HepG2 (cell line): ENCODE data around the gene SPNS3. TPM values are rescaled to one million over a fixed set of nuclear protein-coding genes. Genes with fewer than 3 reads are reported as not detected.

ENCODE experiments used
- ATAC-seq: fragments of 200-7000 bp; cut with Tn5 transposase; 3 replicates; pipeline ENCODE4 v1.9.1; 2020; ENCODE audit warnings: mild to moderate bottlenecking, moderate library complexity
- BruUV-seq: library from RNA; stranded (reverse); fragments of 400-500 nt; replicated peaks from 2 replicates; lab custom pipeline; 2021; lab: Mats Ljungman, UMichigan
- CTCF ChIA-PET: fragments of 300-600 bp; formaldehyde crosslinking; extraction: SDS; loops from one replicate; lab custom pipeline; 2021; ENCODE audit warnings: low total read pairs, inconsistent platforms, low intra/inter-chr PET ratio; lab: Yijun Ruan, JAX
- POLR2A ChIA-PET: fragments of 350-600 bp; sonication (Branson Sonifier 250); formaldehyde crosslinking; loops from one replicate; lab custom pipeline; 2020; ENCODE audit warnings: antibody characterized with exemption, inconsistent platforms; lab: Yijun Ruan, JAX
- DNase-seq: peaks from one replicate; pipeline ENCODE4 v3.0.0-alpha.2; 2015; ENCODE audit warnings: low spot score
- FAIRE-seq: peaks from 3 replicates; lab custom pipeline; 2011; peaks lifted over from hg19 to GRCh38; lab: Jason Lieb, UNC
- H2AFZ ChIP-seq: one replicate; pipeline ENCODE4 v1.6.1; 2011; ENCODE audit warnings: low read length, inconsistent platforms
- H3K27ac ChIP-seq: fragments of 300-600 bp; 3 replicates; pipeline ENCODE4 v1.8.0; 2011; ENCODE audit warnings: mixed run types, mild to moderate bottlenecking, mixed read lengths, low read length, inconsistent platforms; ENCODE audit not compliant: insufficient read depth; ENCODE audit errors: extremely low read length
- H3K27me3 ChIP-seq, 2 experiments: fragments of 200-600 bp in 1 of 2; 2 replicates in 1 of 2; 3 replicates in 1 of 2; pipeline versions ENCODE4 v1.6.0 to v1.8.0; 2011; ENCODE audit warnings: low read length in 2 of 2, mild to moderate bottlenecking in 2 of 2, moderate library complexity in 2 of 2, inconsistent platforms in 1 of 2; ENCODE audit not compliant: insufficient read depth in 2 of 2, control insufficient read depth in 1 of 2
- H3K36me3 ChIP-seq, 2 experiments: fragments of 200-600 bp in 1 of 2; replicated peaks in 1 of 2; 2 replicates in 1 of 2; 3 replicates in 1 of 2; pipeline versions ENCODE4 v1.5.1 to v1.8.0; 2011; ENCODE audit warnings: low read length in 2 of 2, inconsistent platforms in 1 of 2; ENCODE audit not compliant: insufficient read depth in 2 of 2, control insufficient read depth in 1 of 2
- H3K4me1 ChIP-seq: 2 replicates; pipeline ENCODE4 v1.5.1; 2012; ENCODE audit warnings: low read length, inconsistent platforms; ENCODE audit not compliant: insufficient read depth
- H3K4me2 ChIP-seq: 2 replicates; pipeline ENCODE4 v1.6.0; 2011; ENCODE audit warnings: low read depth, low read length, inconsistent platforms
- H3K4me3 ChIP-seq, 3 experiments: fragments of 200-600 bp in 1 of 3; sonication (generic), shearing (Covaris generic) in 1 of 3; replicated peaks in 1 of 3; 2 replicates each; pipeline ENCODE4 v1.5.1; 2011 to 2016; ENCODE audit warnings: low read length in 3 of 3, inconsistent platforms in 2 of 3, low read depth in 2 of 3, mild to moderate bottlenecking in 2 of 3, control low read depth in 1 of 3, mixed read lengths in 1 of 3; ENCODE audit not compliant: insufficient read depth in 1 of 3
- H3K79me2 ChIP-seq: one replicate; pipeline ENCODE4 v1.6.1; 2011; ENCODE audit warnings: low read length, inconsistent platforms; ENCODE audit not compliant: insufficient read depth
- H3K9ac ChIP-seq: 2 replicates; pipeline ENCODE4 v1.6.0; 2011; ENCODE audit warnings: mild to moderate bottlenecking, low read depth, low read length, inconsistent platforms; ENCODE audit not compliant: insufficient read depth
- H3K9me3 ChIP-seq: 2 replicates; pipeline ENCODE4 v1.5.1; 2012; ENCODE audit warnings: mild to moderate bottlenecking, low read length
- H4K20me1 ChIP-seq: 2 replicates; pipeline ENCODE4 v1.6.0; 2011; ENCODE audit warnings: inconsistent platforms, mild to moderate bottlenecking, low read length, moderate library complexity; ENCODE audit not compliant: insufficient read depth
- ATF2 ChIP-seq: sonication (generic); formaldehyde crosslinking; IDR thresholded peaks from 2 replicates; pipeline ENCODE4 v1.4.0; 2020; ENCODE audit warnings: missing genetic modification reagents
- CEBPB ChIP-seq: IDR thresholded peaks from 2 replicates; pipeline ENCODE4 v1.6.1; 2011; ENCODE audit warnings: low read depth, low read length, improper control_type of control experiment, borderline replicate concordance
- FOXO1 ChIP-seq: sonication (generic); formaldehyde crosslinking; IDR thresholded peaks from 2 replicates; pipeline ENCODE4 v1.4.0; 2020; ENCODE audit warnings: missing genetic modification reagents
- HOXA3 ChIP-seq: sonication (generic); formaldehyde crosslinking; IDR thresholded peaks from 2 replicates; pipeline ENCODE4 v1.5.0; 2020; ENCODE audit warnings: missing genetic modification reagents
- KDM2A ChIP-seq: sonication (generic); formaldehyde crosslinking; IDR thresholded peaks from 2 replicates; pipeline ENCODE4 v1.4.0; 2020; ENCODE audit warnings: low read depth, missing genetic modification reagents, borderline replicate concordance
- MXD4 ChIP-seq: IDR thresholded peaks from 2 replicates; pipeline ENCODE4 v1.6.1; 2016; ENCODE audit warnings: mild to moderate bottlenecking, missing biosample characterization, missing genetic modification reagents
- NFE2L2 ChIP-seq: fragments of 150-350 bp; IDR thresholded peaks from 2 replicates; pipeline ENCODE4 v1.6.1; 2014; ENCODE audit warnings: low read length
- NFKBIZ ChIP-seq: IDR thresholded peaks from 2 replicates; pipeline ENCODE4 v1.6.1; 2018; ENCODE audit warnings: missing genetic modification reagents, missing compliant biosample characterization
- POLR2A ChIP-seq, 2 experiments: IDR thresholded peaks; 2 replicates each; pipeline ENCODE4 v1.6.1; 2011; ENCODE audit warnings: low read depth in 2 of 2, low read length in 2 of 2, mild to moderate bottlenecking in 1 of 2, moderate library complexity in 1 of 2; ENCODE audit not compliant: insufficient read depth in 1 of 2
- POLR2G ChIP-seq: fragments of 200-400 bp; formaldehyde crosslinking; IDR thresholded peaks from 2 replicates; pipeline ENCODE4 v1.6.1; 2018; ENCODE audit warnings: mild to moderate bottlenecking, low read depth, low read length, moderate library complexity
- RBM22 ChIP-seq: fragments of 200-400 bp; formaldehyde crosslinking; optimal IDR thresholded peaks from 2 replicates; pipeline ENCODE3; 2017; ENCODE audit warnings: mild to moderate bottlenecking, low read length, moderate library complexity
- RELA ChIP-seq: sonication (generic); formaldehyde crosslinking; IDR thresholded peaks from 2 replicates; pipeline ENCODE4 v1.4.0; 2020; ENCODE audit warnings: missing genetic modification reagents
- RFXAP ChIP-seq: sonication (generic); formaldehyde crosslinking; IDR thresholded peaks from 2 replicates; pipeline ENCODE4 v1.4.0; 2020; ENCODE audit warnings: missing genetic modification reagents, borderline replicate concordance
- SSRP1 ChIP-seq: IDR thresholded peaks from 2 replicates; pipeline ENCODE4 v1.6.1; 2016; ENCODE audit warnings: control low read depth
- TOE1 ChIP-seq: sonication (generic); formaldehyde crosslinking; IDR thresholded peaks from 2 replicates; pipeline ENCODE4 v1.4.0; 2020; ENCODE audit warnings: mild to moderate bottlenecking, missing genetic modification reagents
- ZNF20 ChIP-seq: sonication (generic); formaldehyde crosslinking; IDR thresholded peaks from 2 replicates; pipeline ENCODE4 v1.4.0; 2020; ENCODE audit warnings: mild to moderate bottlenecking, moderate library complexity, missing genetic modification reagents
- ZNF333 ChIP-seq: sonication (generic); formaldehyde crosslinking; IDR thresholded peaks from 2 replicates; pipeline ENCODE4 v1.4.0; 2020; ENCODE audit warnings: mild to moderate bottlenecking, missing genetic modification reagents, borderline replicate concordance
- ZNF441 ChIP-seq: sonication (generic); formaldehyde crosslinking; IDR thresholded peaks from 2 replicates; pipeline ENCODE4 v1.7.0; 2021; ENCODE audit warnings: missing genetic modification reagents, borderline replicate concordance
- ZNF543 ChIP-seq: sonication (generic); formaldehyde crosslinking; IDR thresholded peaks from 2 replicates; pipeline ENCODE4 v1.4.0; 2020; ENCODE audit warnings: mild to moderate bottlenecking, missing genetic modification reagents
- ZNF558 ChIP-seq: sonication (generic); formaldehyde crosslinking; IDR thresholded peaks from 2 replicates; pipeline ENCODE4 v1.9.0; 2022; ENCODE audit warnings: mild to moderate bottlenecking, missing genetic modification reagents, borderline replicate concordance
- WGBS: methylation state at CpG from one replicate; pipeline ENCODE4 v1.1.6; 2017; ENCODE audit warnings: low lambda C conversion rate; 5-methylcytosine and 5-hydroxymethylcytosine counted together
- in situ Hi-C: cut with HindIII; loops from 2 replicates; pipeline ENCODE4 v1.10.0; 2017; ENCODE audit warnings: low pct_unique_long_range_greater_than_20kb; ENCODE audit not compliant: extremely low pct_ligation_motif_present
- intact Hi-C: fragments of 100-400 bp; cut with micrococcal nuclease; formaldehyde crosslinking; loops from one replicate; pipeline ENCODE4 v1.10.0; 2022; ENCODE audit not compliant: unreplicated experiment
- polyA plus RNA-seq, 8 experiments: library from polyadenylated mRNA; depleted of rRNA in 3 of 8; stranded (reverse) in 7 of 8; unstranded in 1 of 8; fragments of >200 nt; fragmentation: Illumina TruSeq in 4 of 8; extraction: Trizol in 4 of 8; gene quantifications; 2 replicates each; pipeline versions ENCODE4 v1.2.1 to v1.2.3, GENCODE V29; 2011 to 2016; ENCODE audit warnings: low read depth in 4 of 8, missing spikeins in 1 of 8, mixed read lengths in 1 of 8; ENCODE audit not compliant: insufficient read depth in 1 of 8
- total RNA-seq, 5 experiments: library from RNA; depleted of rRNA; stranded (reverse); fragments of >200 nt; fragmentation: Illumina TruSeq; extraction: Trizol; gene quantifications; 2 replicates each; pipeline ENCODE4 v1.2.3, GENCODE V29; 2016; ENCODE audit warnings: low read depth in 1 of 5
- TF ChIP-seq, protein P1 (sequence below): conservative IDR thresholded peaks from 2 replicates; pipeline ENCODE4 v1.6.1; 2018; ENCODE audit warnings: missing genetic modification reagents

Gene SPNS3
- total and polyA plus RNA-seq, 2 of the 13 experiments (the other 11 are each of a cell fraction or from before 2014, with no cell fraction given), result not detected

DNA sequence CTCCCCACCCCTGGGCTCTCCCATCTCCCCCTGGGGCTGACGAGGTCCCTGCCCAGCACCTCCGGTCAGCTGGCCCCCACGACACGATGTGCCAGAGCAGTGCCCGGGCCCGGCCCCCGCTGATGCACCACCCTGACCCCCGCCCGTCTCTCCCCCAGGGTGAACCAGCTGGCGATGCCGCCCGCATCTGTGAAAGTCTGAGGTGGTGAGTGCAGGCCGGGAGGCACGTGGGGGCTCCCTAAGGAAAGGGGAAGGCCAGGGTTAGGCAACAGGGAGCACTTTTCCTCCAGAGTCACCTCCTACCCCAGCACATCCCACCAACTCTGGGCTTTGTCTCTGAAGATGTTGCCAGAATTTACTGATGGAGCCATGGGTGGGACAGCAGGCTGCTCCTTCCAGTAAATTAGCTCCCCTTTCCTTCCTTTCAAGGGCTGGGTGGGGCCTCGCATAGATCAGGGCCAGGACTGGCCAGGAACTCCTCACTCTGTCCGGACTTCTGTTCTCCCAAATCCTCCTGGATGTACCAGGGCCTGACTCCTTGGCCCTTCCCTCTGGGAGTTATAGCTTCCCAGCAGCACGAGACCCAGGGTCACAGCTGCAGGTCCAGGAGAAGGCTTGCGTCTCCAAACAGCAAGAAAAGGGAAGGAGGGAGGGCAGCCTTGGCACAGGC lies 103.1 kb downstream of the SPNS3 start:
- ATAC-seq, result no peak
- TF ChIP-seq NFKBIZ (CRISPR knock-in tag), result no peak
- no peak for TF ChIP-seq RFXAP (CRISPR knock-in tag)
- peak; percentile 36; the same call in 1 of the 2 replicates for TF ChIP-seq POLR2G
- TF ChIP-seq KDM2A (CRISPR knock-in tag), result peak; percentile 25; the same call in 1 of the 2 replicates
- no peak for TF ChIP-seq ZNF20
- TF ChIP-seq NFE2L2, result no peak
- 0 out of 2 replicates have a peak, but pooled peaks have one; percentile 8 for TF ChIP-seq SSRP1 (CRISPR knock-in tag)
- TF ChIP-seq ZNF543, result no peak
- no peak for TF ChIP-seq ZNF558 (CRISPR knock-in tag)
- TF ChIP-seq, protein P1, sequence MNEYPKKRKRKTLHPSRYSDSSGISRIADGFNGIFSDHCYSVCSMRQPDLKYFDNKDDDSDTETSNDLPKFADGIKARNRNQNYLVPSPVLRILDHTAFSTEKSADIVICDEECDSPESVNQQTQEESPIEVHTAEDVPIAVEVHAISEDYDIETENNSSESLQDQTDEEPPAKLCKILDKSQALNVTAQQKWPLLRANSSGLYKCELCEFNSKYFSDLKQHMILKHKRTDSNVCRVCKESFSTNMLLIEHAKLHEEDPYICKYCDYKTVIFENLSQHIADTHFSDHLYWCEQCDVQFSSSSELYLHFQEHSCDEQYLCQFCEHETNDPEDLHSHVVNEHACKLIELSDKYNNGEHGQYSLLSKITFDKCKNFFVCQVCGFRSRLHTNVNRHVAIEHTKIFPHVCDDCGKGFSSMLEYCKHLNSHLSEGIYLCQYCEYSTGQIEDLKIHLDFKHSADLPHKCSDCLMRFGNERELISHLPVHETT (CRISPR knock-in tag), result no peak
- no peak for TF ChIP-seq ZNF333 (CRISPR knock-in tag)
- no peak for TF ChIP-seq ZNF441 (CRISPR knock-in tag)
- TF ChIP-seq TOE1 (CRISPR knock-in tag), result no peak
- 0 out of 4 replicates have a peak, but pooled peaks of 1 of the 2 experiments have one; percentile 12 for TF ChIP-seq POLR2A (IDR thresholded peaks at IDR 0.05; ENCODE audit: insufficient read depth in 1 of 2, low read depth in 2 of 2, low read length in 2 of 2)
- TF ChIP-seq FOXO1, result no peak
- TF ChIP-seq MXD4 (CRISPR knock-in tag), result no peak
- TF ChIP-seq CEBPB, result no peak
- no peak for TF ChIP-seq ATF2 (CRISPR knock-in tag)
- peak; percentile 62 for TF ChIP-seq RBM22
- TF ChIP-seq RELA, result no peak
- TF ChIP-seq HOXA3 (CRISPR knock-in tag), result no peak
- TF ChIP-seq, all 625 proteins: peak for 5

More for the DNA sequence above, 103.1 kb downstream of the SPNS3 start:
- H3K4me2 ChIP-seq, result no peak overlapping the region
- H3K9me3 ChIP-seq, result no peaks in the 10 kb centered on the region
- peaks cover 25% of the 10 kb centered on the region for H3K4me1 ChIP-seq
- no peaks in the 10 kb centered on the region for H3K79me2 ChIP-seq
- in situ Hi-C loops (no loop called here), intact Hi-C loops (no loop called here)
- 87% methylated on average over 16 of the region's 18 CpGs for WGBS
- CTCF ChIA-PET, result no interaction called here
- H2AFZ ChIP-seq, result no peak overlapping the region
- no peak overlapping the region for H3K27ac ChIP-seq
- DNase-seq (no peak), FAIRE-seq (no peak)
- no peak overlapping the region for H3K9ac ChIP-seq
- no peak overlapping the region for H3K4me3 ChIP-seq
- peaks cover 13 to 32% of the 10 kb centered on the region in 2 experiments for H3K36me3 ChIP-seq
- POLR2A ChIA-PET, result interaction anchor here (0.8 to 3.0 kb wide), 4 partner anchors 10 to 403 kb away, joined by 3 to 9 read pairs (median 3); partner anchors contain the start of genes MYBBP1A, RNF167 and SLC25A11
- H4K20me1 ChIP-seq, result 0 out of 2 replicates have a peak, but pooled peaks cover 2% of the 10 kb centered on the region
- BruUV-seq, result TSS peak; percentile 31
- H3K27me3 ChIP-seq, result peaks cover 0 to 20% of the 10 kb centered on the region in 2 experiments; a peak in 4 of 5 replicates
